ENCODE data around the gene B3GAT1. TPM values are rescaled to one million over a fixed set of nuclear protein-coding genes. Genes with fewer than 3 reads are reported as not detected.

The B3GAT1 gene
- total and polyA plus RNA-seq, 5 donors, result 0.08 to 0.32 (median 0.23) TPM; not detected in 1

GRCh38 chr11:134398079-134398444 lies 14.0 kb downstream of the B3GAT1 start:
- DNase-seq (no peak), ATAC-seq (no peak)
- WGBS, result 86% methylated on average over 11 of the region's 11 CpGs
- Histone ChIP-seq H3K27ac (ENCODE audit: low read length) (no peak overlapping the region), H3K4me3 (ENCODE audit: low read length) (no peak overlapping the region), H3K27me3 (ENCODE audit: control insufficient read depth, insufficient read depth) (no peaks in the 10 kb centered on the region), H3K9me3 (ENCODE audit: control insufficient read depth, low read length) (no peaks in the 10 kb centered on the region), H3K4me1 (ENCODE audit: control insufficient read depth, insufficient read depth, low read length) (no peaks in the 10 kb centered on the region)
- intact Hi-C loops (cut with DNase I), result no loop called here

GRCh38 chr11:134397304-134398078 lies 14.6 kb downstream of the B3GAT1 start:
- 85% methylated on average over 18 of the region's 18 CpGs for WGBS
- intact Hi-C loops (cut with DNase I), result no loop called here
- ATAC-seq (no peak), DNase-seq (no peak)
- no peak overlapping the region for H3K4me3 ChIP-seq (ENCODE audit: low read length)
- no peak overlapping the region for H3K27ac ChIP-seq (ENCODE audit: low read length)
- no peaks in the 10 kb centered on the region for H3K4me1 ChIP-seq (ENCODE audit: control insufficient read depth, insufficient read depth, low read length)
- no peaks in the 10 kb centered on the region for H3K9me3 ChIP-seq (ENCODE audit: control insufficient read depth, low read length)
- H3K27me3 ChIP-seq (ENCODE audit: control insufficient read depth, insufficient read depth), result no peaks in the 10 kb centered on the region

- Histone ChIP-seq H3K27ac (ENCODE audit: low read length) (no peak overlapping the region), H3K27me3 (ENCODE audit: control insufficient read depth, insufficient read depth) (no peaks in the 10 kb centered on the region), H3K4me3 (ENCODE audit: low read length) (no peak overlapping the region), H3K4me1 (ENCODE audit: control insufficient read depth, insufficient read depth, low read length) (no peaks in the 10 kb centered on the region), H3K9me3 (ENCODE audit: control insufficient read depth, low read length) (no peaks in the 10 kb centered on the region)
- ATAC-seq, result no peak
- 83% methylated on average over 12 of the region's 12 CpGs for WGBS
- DNase-seq, result no peak
- intact Hi-C loops (cut with DNase I), result no loop called here
Measured at GRCh38 chr11:134395002-134395401, 17.0 kb downstream of the B3GAT1 start.

GRCh38 chr11:134394311-134394710 lies 17.7 kb downstream of the B3GAT1 start:
- Histone ChIP-seq H3K27ac (ENCODE audit: low read length) (no peak overlapping the region), H3K27me3 (ENCODE audit: control insufficient read depth, insufficient read depth) (no peaks in the 10 kb centered on the region), H3K4me3 (ENCODE audit: low read length) (no peak overlapping the region), H3K4me1 (ENCODE audit: control insufficient read depth, insufficient read depth, low read length) (no peaks in the 10 kb centered on the region), H3K9me3 (ENCODE audit: control insufficient read depth, low read length) (no peaks in the 10 kb centered on the region)
- 78% methylated on average over 10 of the region's 10 CpGs for WGBS
- DNase-seq, result no peak
- no peak for ATAC-seq
- intact Hi-C loops (cut with DNase I), result no loop called here

GRCh38 chr11:134393638-134394037 lies 18.4 kb downstream of the B3GAT1 start:
- Histone ChIP-seq H3K9me3 (ENCODE audit: control insufficient read depth, low read length) (no peaks in the 10 kb centered on the region), H3K4me3 (ENCODE audit: low read length) (no peak overlapping the region), H3K4me1 (ENCODE audit: control insufficient read depth, insufficient read depth, low read length) (no peaks in the 10 kb centered on the region), H3K27ac (ENCODE audit: low read length) (no peak overlapping the region), H3K27me3 (ENCODE audit: control insufficient read depth, insufficient read depth) (no peaks in the 10 kb centered on the region)
- DNase-seq (no peak), ATAC-seq (no peak)
- intact Hi-C loops (cut with DNase I), result no loop called here
- 32% methylated on average over 14 of the region's 14 CpGs for WGBS

GRCh38 chr11:134392953-134393615 lies 19.0 kb downstream of the B3GAT1 start:
- H3K27me3 ChIP-seq (ENCODE audit: control insufficient read depth, insufficient read depth), result no peaks in the 10 kb centered on the region
- H3K4me3 ChIP-seq (ENCODE audit: low read length), result no peak overlapping the region
- DNase-seq (no peak), ATAC-seq (no peak)
- H3K4me1 ChIP-seq (ENCODE audit: control insufficient read depth, insufficient read depth, low read length), result no peaks in the 10 kb centered on the region
- no peak overlapping the region for H3K27ac ChIP-seq (ENCODE audit: low read length)
- H3K9me3 ChIP-seq (ENCODE audit: control insufficient read depth, low read length), result no peaks in the 10 kb centered on the region
- WGBS, result 79% methylated on average over 21 of the region's 21 CpGs
- intact Hi-C loops (cut with DNase I), result no loop called here

- 82% methylated on average over 13 of the region's 13 CpGs for WGBS
- no peak overlapping the region for H3K27ac ChIP-seq (ENCODE audit: low read length)
- no peak for DNase-seq
- intact Hi-C loops (cut with DNase I), result no loop called here
- H3K27me3 ChIP-seq (ENCODE audit: control insufficient read depth, insufficient read depth), result no peaks in the 10 kb centered on the region
- no peaks in the 10 kb centered on the region for H3K9me3 ChIP-seq (ENCODE audit: control insufficient read depth, low read length)
- no peaks in the 10 kb centered on the region for H3K4me1 ChIP-seq (ENCODE audit: control insufficient read depth, insufficient read depth, low read length)
- H3K4me3 ChIP-seq (ENCODE audit: low read length), result no peak overlapping the region
- ATAC-seq, result no peak
Measured at GRCh38 chr11:134391656-134392055, 20.4 kb downstream of the B3GAT1 start.

GRCh38 chr11:134390706-134391569 lies 21.1 kb downstream of the B3GAT1 start:
- Histone ChIP-seq H3K4me1 (ENCODE audit: control insufficient read depth, insufficient read depth, low read length) (no peaks in the 10 kb centered on the region), H3K27me3 (ENCODE audit: control insufficient read depth, insufficient read depth) (no peaks in the 10 kb centered on the region), H3K27ac (ENCODE audit: low read length) (no peak overlapping the region), H3K4me3 (ENCODE audit: low read length) (no peak overlapping the region), H3K9me3 (ENCODE audit: control insufficient read depth, low read length) (no peaks in the 10 kb centered on the region)
- 76% methylated on average over 15 of the region's 15 CpGs for WGBS
- intact Hi-C loops (cut with DNase I), result no loop called here
- DNase-seq (no peak), ATAC-seq (no peak)

- H3K4me3 ChIP-seq (ENCODE audit: low read length), result no peak overlapping the region
- no peaks in the 10 kb centered on the region for H3K27me3 ChIP-seq (ENCODE audit: control insufficient read depth, insufficient read depth)
- ATAC-seq, result no peak
- WGBS, result 86% methylated on average over 25 of the region's 25 CpGs
- DNase-seq, result no peak
- no peaks in the 10 kb centered on the region for H3K9me3 ChIP-seq (ENCODE audit: control insufficient read depth, low read length)
- no peaks in the 10 kb centered on the region for H3K4me1 ChIP-seq (ENCODE audit: control insufficient read depth, insufficient read depth, low read length)
- no peak overlapping the region for H3K27ac ChIP-seq (ENCODE audit: low read length)
- intact Hi-C loops (cut with DNase I), result no loop called here
Measured at GRCh38 chr11:134389464-134390180, 22.4 kb downstream of the B3GAT1 start.

GRCh38 chr11:134388590-134388989 lies 23.5 kb downstream of the B3GAT1 start:
- Histone ChIP-seq H3K4me3 (ENCODE audit: low read length) (no peak overlapping the region), H3K4me1 (ENCODE audit: control insufficient read depth, insufficient read depth, low read length) (no peaks in the 10 kb centered on the region), H3K27me3 (ENCODE audit: control insufficient read depth, insufficient read depth) (no peaks in the 10 kb centered on the region), H3K27ac (ENCODE audit: low read length) (no peak overlapping the region), H3K9me3 (ENCODE audit: control insufficient read depth, low read length) (no peaks in the 10 kb centered on the region)
- ATAC-seq (no peak), DNase-seq (no peak)
- intact Hi-C loops (cut with DNase I), result no loop called here
- WGBS, result 87% methylated on average over 4 of the region's 4 CpGs
